Adrenal gland (tissue), 5 donors: ENCODE measurements around the gene AJM1.
A peak's percentile ranks its signal among the peaks of the same experiment; 100 is the strongest.
"Not testable (repeated sequence)": the region's sequence is repeated elsewhere in the genome, so short reads cannot be mapped to it uniquely, and the experiment has no call there.

Source experiments
- POLR2A ChIP-seq, 2 donors: fragments of 450-650 bp; IDR thresholded peaks; one replicate each; pipeline ENCODE4 v1.6.1; 2017; ENCODE audit warnings: antibody characterized with exemption in 2 of 2, mild to moderate bottlenecking in 2 of 2, moderate library complexity in 1 of 2
- TF ChIP-seq, protein P1 (sequence below), 6 experiments: fragments of 450-650 bp in 4 of 6; fragments of 200-600 bp in 2 of 6; sonication (generic) in 1 of 6; IDR thresholded peaks; 1 replicate in 5 of 6; 2 replicates in 1 of 6; pipeline versions ENCODE4 v1.5.1 to v1.8.0; 2016 to 2021; ENCODE audit warnings: antibody characterized with exemption in 6 of 6, mild to moderate bottlenecking in 2 of 6, moderate library complexity in 1 of 6
- donor health status: DM: no; HTN: no; CAD: no.

DNA sequence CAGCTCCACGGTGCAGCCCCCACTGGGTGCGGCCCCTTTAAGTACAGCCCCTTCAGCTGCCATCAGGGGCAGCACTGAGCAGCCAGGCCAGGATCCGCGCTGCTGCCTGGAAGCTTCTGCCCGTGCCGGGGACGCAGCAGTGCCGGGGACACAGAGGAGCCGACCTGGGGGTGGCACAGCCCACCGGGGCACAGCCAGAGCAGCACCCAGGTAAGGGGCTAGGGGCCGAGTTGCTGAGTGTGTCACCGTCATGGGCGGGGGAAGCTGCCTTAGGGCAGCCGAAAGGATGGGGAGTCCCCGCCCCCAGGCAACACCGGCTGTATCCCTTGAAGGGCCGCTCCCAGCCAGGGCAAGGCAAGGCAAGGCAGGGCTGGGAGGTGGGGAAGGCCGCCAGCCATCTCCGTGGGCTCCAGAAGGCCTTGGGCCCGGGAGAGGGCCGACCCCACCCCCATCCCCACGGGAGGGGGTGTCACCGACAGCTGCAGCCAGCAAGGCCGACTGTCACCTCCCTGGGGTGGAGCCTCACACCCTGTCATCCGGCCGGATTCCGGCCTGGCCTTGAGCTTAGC lies at the start of gene AJM1:
- TF ChIP-seq, protein P1, sequence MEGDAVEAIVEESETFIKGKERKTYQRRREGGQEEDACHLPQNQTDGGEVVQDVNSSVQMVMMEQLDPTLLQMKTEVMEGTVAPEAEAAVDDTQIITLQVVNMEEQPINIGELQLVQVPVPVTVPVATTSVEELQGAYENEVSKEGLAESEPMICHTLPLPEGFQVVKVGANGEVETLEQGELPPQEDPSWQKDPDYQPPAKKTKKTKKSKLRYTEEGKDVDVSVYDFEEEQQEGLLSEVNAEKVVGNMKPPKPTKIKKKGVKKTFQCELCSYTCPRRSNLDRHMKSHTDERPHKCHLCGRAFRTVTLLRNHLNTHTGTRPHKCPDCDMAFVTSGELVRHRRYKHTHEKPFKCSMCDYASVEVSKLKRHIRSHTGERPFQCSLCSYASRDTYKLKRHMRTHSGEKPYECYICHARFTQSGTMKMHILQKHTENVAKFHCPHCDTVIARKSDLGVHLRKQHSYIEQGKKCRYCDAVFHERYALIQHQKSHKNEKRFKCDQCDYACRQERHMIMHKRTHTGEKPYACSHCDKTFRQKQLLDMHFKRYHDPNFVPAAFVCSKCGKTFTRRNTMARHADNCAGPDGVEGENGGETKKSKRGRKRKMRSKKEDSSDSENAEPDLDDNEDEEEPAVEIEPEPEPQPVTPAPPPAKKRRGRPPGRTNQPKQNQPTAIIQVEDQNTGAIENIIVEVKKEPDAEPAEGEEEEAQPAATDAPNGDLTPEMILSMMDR (IDR thresholded peaks at IDR 0.05): peak; percentile 73 to 93 (median 86)
- TF ChIP-seq POLR2A (IDR thresholded peaks at IDR 0.05): not testable (repeated sequence)
